ENCODE measurements around the gene TIMM22.
"Not testable (repeated sequence)": the region's sequence is repeated elsewhere in the genome, so short reads cannot be mapped to it uniquely, and the experiment has no call there.

DNA sequence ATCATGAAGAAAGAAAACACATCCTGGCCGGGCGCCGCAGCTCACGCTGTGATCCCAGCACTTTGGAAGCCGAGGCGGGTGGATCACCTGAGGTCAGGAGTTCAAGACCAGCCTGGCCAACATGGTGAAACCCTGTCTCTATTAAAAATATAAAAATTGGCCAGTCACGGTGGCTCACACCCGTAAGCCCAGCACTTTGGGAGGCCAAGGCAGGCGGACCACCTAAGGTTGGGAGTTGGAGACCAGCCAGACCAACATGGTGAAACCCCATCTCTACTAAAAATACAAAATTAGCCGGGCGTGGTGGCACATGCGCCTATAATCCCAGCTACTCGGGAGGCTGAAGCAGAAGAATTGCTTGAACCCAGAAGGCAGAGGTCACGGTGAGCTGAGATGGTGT is 25.1 kb upstream of the TIMM22 start:
- TF ChIP-seq, protein P1, sequence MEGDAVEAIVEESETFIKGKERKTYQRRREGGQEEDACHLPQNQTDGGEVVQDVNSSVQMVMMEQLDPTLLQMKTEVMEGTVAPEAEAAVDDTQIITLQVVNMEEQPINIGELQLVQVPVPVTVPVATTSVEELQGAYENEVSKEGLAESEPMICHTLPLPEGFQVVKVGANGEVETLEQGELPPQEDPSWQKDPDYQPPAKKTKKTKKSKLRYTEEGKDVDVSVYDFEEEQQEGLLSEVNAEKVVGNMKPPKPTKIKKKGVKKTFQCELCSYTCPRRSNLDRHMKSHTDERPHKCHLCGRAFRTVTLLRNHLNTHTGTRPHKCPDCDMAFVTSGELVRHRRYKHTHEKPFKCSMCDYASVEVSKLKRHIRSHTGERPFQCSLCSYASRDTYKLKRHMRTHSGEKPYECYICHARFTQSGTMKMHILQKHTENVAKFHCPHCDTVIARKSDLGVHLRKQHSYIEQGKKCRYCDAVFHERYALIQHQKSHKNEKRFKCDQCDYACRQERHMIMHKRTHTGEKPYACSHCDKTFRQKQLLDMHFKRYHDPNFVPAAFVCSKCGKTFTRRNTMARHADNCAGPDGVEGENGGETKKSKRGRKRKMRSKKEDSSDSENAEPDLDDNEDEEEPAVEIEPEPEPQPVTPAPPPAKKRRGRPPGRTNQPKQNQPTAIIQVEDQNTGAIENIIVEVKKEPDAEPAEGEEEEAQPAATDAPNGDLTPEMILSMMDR (IDR thresholded peaks at IDR 0.05) = not testable (repeated sequence)
- TF ChIP-seq POLR2A (IDR thresholded peaks at IDR 0.05) = not testable (repeated sequence)
